Neural progenitor cell (in vitro differentiated cells): ENCODE measurements around the gene POLDIP3. TPM values are rescaled to one million over a fixed set of nuclear protein-coding genes. Genes with fewer than 3 reads are reported as not detected.
"Not testable (repeated sequence)": the region's sequence is repeated elsewhere in the genome, so short reads cannot be mapped to it uniquely, and the experiment has no call there.

Source experiments
- DNase-seq: peaks from one replicate; pipeline ENCODE4 v3.0.0-alpha.2; 2016; ENCODE audit warnings: low spot score
- H2AFZ ChIP-seq: fragments of 200-600 bp; sonication (generic); replicated peaks from 2 replicates; pipeline ENCODE4 v1.6.1; 2016; ENCODE audit warnings: antibody characterized with exemption
- H3F3A ChIP-seq: fragments of 200-600 bp; sonication (generic); 2 replicates; pipeline ENCODE4 v1.6.1; 2016; ENCODE audit warnings: antibody characterized with exemption, low read depth
- H3K27ac ChIP-seq: fragments of 200-600 bp; sonication (generic); 2 replicates; pipeline ENCODE4 v1.5.1; 2016; ENCODE audit warnings: mild to moderate bottlenecking
- H3K27me3 ChIP-seq: fragments of 200-600 bp; sonication (generic); 2 replicates; pipeline ENCODE4 v1.6.1; 2016; ENCODE audit warnings: mild to moderate bottlenecking, moderate library complexity
- H3K36me3 ChIP-seq: fragments of 200-600 bp; sonication (generic); 2 replicates; pipeline ENCODE4 v1.5.1; 2016
- H3K4me1 ChIP-seq: fragments of 200-600 bp; sonication (generic); 2 replicates; pipeline ENCODE4 v1.6.1; 2016; ENCODE audit warnings: mixed run types
- H3K4me2 ChIP-seq: fragments of 200-600 bp; sonication (generic); 2 replicates; pipeline ENCODE4 v1.6.1; 2016
- H3K4me3 ChIP-seq: fragments of 200-600 bp; sonication (generic); 2 replicates; pipeline ENCODE4 v1.5.1; 2016
- H3K79me2 ChIP-seq: fragments of 200-600 bp; sonication (generic); 2 replicates; pipeline ENCODE4 v1.6.1; 2016; ENCODE audit warnings: low read depth
- H3K9ac ChIP-seq: fragments of 200-600 bp; sonication (generic); 2 replicates; pipeline ENCODE4 v1.6.1; 2016
- H3K9me3 ChIP-seq: fragments of 200-600 bp; sonication (generic); 2 replicates; pipeline ENCODE4 v1.5.1; 2016; ENCODE audit warnings: low read depth
- H4K20me1 ChIP-seq: fragments of 200-600 bp; sonication (generic); 2 replicates; pipeline ENCODE4 v1.6.1; 2016; ENCODE audit warnings: low read depth
- H3K27ac Mint-ChIP-seq: 3 replicates; pipeline ENCODE4 v1.8.0; 2021; ENCODE audit warnings: mixed read lengths
- H3K27me3 Mint-ChIP-seq: 2 replicates; pipeline ENCODE4 v1.8.0; 2022; ENCODE audit warnings: low read depth, mild to moderate bottlenecking, inconsistent platforms, moderate library complexity, mixed read lengths; ENCODE audit not compliant: insufficient read depth
- H3K36me3 Mint-ChIP-seq: 3 replicates; pipeline ENCODE4 v1.8.0; 2021; ENCODE audit warnings: mixed read lengths
- H3K4me1 Mint-ChIP-seq: 3 replicates; pipeline ENCODE4 v1.8.0; 2021; ENCODE audit warnings: mixed read lengths
- H3K4me3 Mint-ChIP-seq: 3 replicates; pipeline ENCODE4 v1.8.0; 2021; ENCODE audit warnings: mild to moderate bottlenecking, moderate library complexity, mixed read lengths
- H3K9me3 Mint-ChIP-seq: 3 replicates; pipeline ENCODE4 v1.8.0; 2020; ENCODE audit warnings: mixed read lengths
- EZH2 ChIP-seq: fragments of 200-600 bp; sonication (generic); IDR thresholded peaks from 2 replicates; pipeline ENCODE4 v1.6.1; 2017; ENCODE audit warnings: antibody characterized with exemption, mild to moderate bottlenecking, moderate library complexity
- EZH2phosphoT487 ChIP-seq: fragments of 200-600 bp; sonication (generic); IDR thresholded peaks from 2 replicates; pipeline ENCODE4 v1.6.1; 2017; ENCODE audit warnings: antibody characterized with exemption
- total RNA-seq: library from RNA; depleted of rRNA; stranded (reverse); fragments of >200 nt; gene quantifications from 2 replicates; pipeline ENCODE4 v1.2.3, GENCODE V29; 2015; ENCODE audit warnings: low replicate concordance
- TF ChIP-seq, protein P1 (sequence below): fragments of 200-600 bp; sonication (generic); IDR thresholded peaks from 2 replicates; pipeline ENCODE4 v1.5.1; 2017; ENCODE audit warnings: antibody characterized with exemption, mild to moderate bottlenecking

POLDIP3 gene
- total RNA-seq, 1 donor from 2014 or later = 37.8 TPM

DNA sequence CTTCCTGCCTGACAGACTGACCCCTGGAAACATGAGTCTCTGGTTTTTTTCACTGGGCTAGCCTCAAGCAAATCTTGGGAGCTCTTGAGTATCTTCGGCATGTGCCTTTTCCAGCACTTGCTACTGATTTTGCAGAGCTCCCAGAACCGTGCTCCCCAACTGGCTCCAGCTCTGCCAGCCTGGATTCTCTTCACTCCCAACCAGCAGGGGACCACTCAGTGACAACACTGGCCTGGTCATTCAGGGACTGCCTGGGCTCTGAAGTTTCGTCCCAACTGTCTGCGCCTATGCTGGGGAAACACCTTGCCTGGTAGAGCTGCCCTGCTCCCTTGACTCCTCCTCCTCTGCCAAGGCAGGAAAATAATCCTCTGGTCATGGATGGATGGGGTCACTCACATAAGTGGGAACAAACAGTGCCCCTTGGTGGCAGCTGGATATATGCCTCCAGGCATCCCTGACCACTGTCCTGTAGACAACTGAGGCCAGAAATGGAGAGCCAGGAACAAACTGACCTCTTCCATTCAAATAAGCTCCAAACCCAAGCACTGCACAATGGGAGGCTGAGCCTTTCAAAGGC, 30.2 kb downstream of the POLDIP3 start:
- H2AFZ ChIP-seq = no peak overlapping the region
- Mint-ChIP-seq H3K9me3 (no peaks in the 10 kb centered on the region), H3K27me3 (peaks cover 12% of the 10 kb centered on the region), H3K4me1 (peaks cover 15% of the 10 kb centered on the region), H3K36me3 (peaks cover 26% of the 10 kb centered on the region), H3K4me3 (no peak overlapping the region), H3K27ac (no peak overlapping the region)
- H3K79me2 ChIP-seq = peaks cover 19% of the 10 kb centered on the region
- TF ChIP-seq EZH2 (no peak), EZH2phosphoT487 (no peak)
- H3K27me3 ChIP-seq = no peaks in the 10 kb centered on the region
- no peak overlapping the region for H3K4me3 ChIP-seq
- no peak for DNase-seq
- no peak overlapping the region for H3K4me2 ChIP-seq
- H3K9me3 ChIP-seq = no peaks in the 10 kb centered on the region
- no peak overlapping the region for H3K9ac ChIP-seq
- no peaks in the 10 kb centered on the region for H3K4me1 ChIP-seq
- peaks cover 7% of the 10 kb centered on the region for H4K20me1 ChIP-seq
- no peak overlapping the region for H3K27ac ChIP-seq
- H3F3A ChIP-seq = peaks cover 14% of the 10 kb centered on the region
- no peaks in the 10 kb centered on the region for H3K36me3 ChIP-seq

GRCh38 chr22:42582987-42583386, 31.7 kb downstream of the POLDIP3 start:
- H3K4me1 ChIP-seq = no peaks in the 10 kb centered on the region
- no peaks in the 10 kb centered on the region for H3K36me3 ChIP-seq
- Mint-ChIP-seq H3K4me3 (peak overlapping the region; percentile 92), H3K4me1 (peaks cover 15% of the 10 kb centered on the region), H3K27ac (no peak overlapping the region), H3K36me3 (peaks cover 25% of the 10 kb centered on the region), H3K27me3 (peaks cover 13% of the 10 kb centered on the region), H3K9me3 (no peaks in the 10 kb centered on the region)
- H3K79me2 ChIP-seq = peaks cover 19% of the 10 kb centered on the region
- no peaks in the 10 kb centered on the region for H3K9me3 ChIP-seq
- H3K4me2 ChIP-seq = no peak overlapping the region
- no peak overlapping the region for H3K9ac ChIP-seq
- peaks cover 14% of the 10 kb centered on the region for H3F3A ChIP-seq
- H3K27me3 ChIP-seq = no peaks in the 10 kb centered on the region
- TF ChIP-seq EZH2phosphoT487 = no peak
- no peak for TF ChIP-seq EZH2
- TF ChIP-seq, protein P1, sequence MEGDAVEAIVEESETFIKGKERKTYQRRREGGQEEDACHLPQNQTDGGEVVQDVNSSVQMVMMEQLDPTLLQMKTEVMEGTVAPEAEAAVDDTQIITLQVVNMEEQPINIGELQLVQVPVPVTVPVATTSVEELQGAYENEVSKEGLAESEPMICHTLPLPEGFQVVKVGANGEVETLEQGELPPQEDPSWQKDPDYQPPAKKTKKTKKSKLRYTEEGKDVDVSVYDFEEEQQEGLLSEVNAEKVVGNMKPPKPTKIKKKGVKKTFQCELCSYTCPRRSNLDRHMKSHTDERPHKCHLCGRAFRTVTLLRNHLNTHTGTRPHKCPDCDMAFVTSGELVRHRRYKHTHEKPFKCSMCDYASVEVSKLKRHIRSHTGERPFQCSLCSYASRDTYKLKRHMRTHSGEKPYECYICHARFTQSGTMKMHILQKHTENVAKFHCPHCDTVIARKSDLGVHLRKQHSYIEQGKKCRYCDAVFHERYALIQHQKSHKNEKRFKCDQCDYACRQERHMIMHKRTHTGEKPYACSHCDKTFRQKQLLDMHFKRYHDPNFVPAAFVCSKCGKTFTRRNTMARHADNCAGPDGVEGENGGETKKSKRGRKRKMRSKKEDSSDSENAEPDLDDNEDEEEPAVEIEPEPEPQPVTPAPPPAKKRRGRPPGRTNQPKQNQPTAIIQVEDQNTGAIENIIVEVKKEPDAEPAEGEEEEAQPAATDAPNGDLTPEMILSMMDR = no peak
- H2AFZ ChIP-seq = no peak overlapping the region
- peaks cover 7% of the 10 kb centered on the region for H4K20me1 ChIP-seq
- no peak for DNase-seq
- H3K4me3 ChIP-seq = no peak overlapping the region
- H3K27ac ChIP-seq = peak overlapping the region; percentile 5

- H2AFZ ChIP-seq = peak overlapping the region; percentile 84
- peaks cover 19% of the 10 kb centered on the region for H3K79me2 ChIP-seq
- H3K9me3 Mint-ChIP-seq = no peaks in the 10 kb centered on the region
- H3K4me3 Mint-ChIP-seq = peak overlapping the region; percentile 97
- H3K4me1 ChIP-seq = no peaks in the 10 kb centered on the region
- peaks cover 14% of the 10 kb centered on the region for H3F3A ChIP-seq
- peak; percentile 87 for DNase-seq
- no peaks in the 10 kb centered on the region for H3K9me3 ChIP-seq
- peak overlapping the region; percentile 76 for H3K4me3 ChIP-seq
- H3K36me3 Mint-ChIP-seq = peaks cover 19% of the 10 kb centered on the region
- peaks cover 15% of the 10 kb centered on the region for H3K4me1 Mint-ChIP-seq
- no peak for TF ChIP-seq EZH2
- no peak for TF ChIP-seq EZH2phosphoT487
- TF ChIP-seq, protein P1 = no peak
- no peak overlapping the region for H3K27ac ChIP-seq
- H3K4me2 ChIP-seq = peak overlapping the region; percentile 72
- no peaks in the 10 kb centered on the region for H3K27me3 ChIP-seq
- H3K36me3 ChIP-seq = no peaks in the 10 kb centered on the region
- H3K27me3 Mint-ChIP-seq = peaks cover 13% of the 10 kb centered on the region
- peaks cover 7% of the 10 kb centered on the region for H4K20me1 ChIP-seq
- H3K9ac ChIP-seq = peak overlapping the region; percentile 69
- H3K27ac Mint-ChIP-seq = peak overlapping the region; percentile 43
Observed at GRCh38 chr22:42581762-42582716, 32.6 kb downstream of the POLDIP3 start.

DNA sequence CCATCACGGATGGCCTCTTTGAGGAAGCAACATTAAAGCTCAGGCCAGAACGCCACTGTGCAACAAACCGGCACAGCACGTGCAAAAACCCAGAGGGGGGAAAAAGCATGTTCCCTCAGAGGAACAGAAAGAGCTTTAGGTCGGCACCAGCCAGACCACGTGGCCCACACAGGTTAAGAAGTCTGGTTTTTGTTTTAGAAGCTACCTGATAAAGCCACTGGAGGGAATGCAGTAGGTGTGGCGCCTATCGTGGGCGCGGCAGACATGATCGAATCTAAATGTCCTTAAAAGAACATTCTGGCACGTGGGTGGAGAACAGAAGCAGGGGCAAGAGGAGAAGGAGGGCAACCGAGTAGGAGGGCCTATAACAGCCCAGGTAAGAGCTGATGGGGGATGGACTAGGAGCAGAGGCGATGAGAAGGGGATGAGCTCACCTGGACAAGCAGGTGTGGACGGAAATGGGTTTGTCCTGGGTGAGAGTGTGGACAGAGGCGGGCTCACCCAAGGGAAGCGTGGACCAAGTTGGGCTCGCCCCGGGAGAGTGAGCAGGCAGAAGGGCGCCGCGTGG, 33.4 kb downstream of the POLDIP3 start:
- peaks cover 19% of the 10 kb centered on the region for H3K79me2 ChIP-seq
- not testable (repeated sequence) for H3K9me3 ChIP-seq, H3K27ac ChIP-seq, H4K20me1 ChIP-seq, H3K9me3 Mint-ChIP-seq, H3K27ac Mint-ChIP-seq, H3K36me3 ChIP-seq, DNase-seq, H3K4me1 ChIP-seq, H3K27me3 ChIP-seq
- peak overlapping the region; percentile 84 for H2AFZ ChIP-seq
- Mint-ChIP-seq H3K4me3 (peak overlapping the region; percentile 97), H3K36me3 (peaks cover 16% of the 10 kb centered on the region), H3K27me3 (peaks cover 13% of the 10 kb centered on the region), H3K4me1 (peaks cover 15% of the 10 kb centered on the region)
- peak overlapping the region; percentile 76 for H3K4me3 ChIP-seq
- H3K4me2 ChIP-seq = peak overlapping the region; percentile 94
- peak overlapping the region; percentile 69 for H3K9ac ChIP-seq
- peaks cover 14% of the 10 kb centered on the region for H3F3A ChIP-seq

GRCh38 chr22:42580040-42580439, 34.6 kb downstream of the POLDIP3 start:
- not testable (repeated sequence) for H3K27me3 ChIP-seq, H3K27ac Mint-ChIP-seq, H3K9me3 Mint-ChIP-seq, H3K27ac ChIP-seq, H4K20me1 ChIP-seq, H2AFZ ChIP-seq, H3K9ac ChIP-seq, H3K9me3 ChIP-seq, H3K4me2 ChIP-seq, H3K4me1 ChIP-seq, H3K36me3 ChIP-seq, H3K4me3 ChIP-seq, DNase-seq
- peak overlapping the region; percentile 77 for H3K4me3 Mint-ChIP-seq
- Histone ChIP-seq H3F3A (peaks cover 14% of the 10 kb centered on the region), H3K79me2 (peaks cover 19% of the 10 kb centered on the region)
- peaks cover 11% of the 10 kb centered on the region for H3K27me3 Mint-ChIP-seq
- peaks cover 10% of the 10 kb centered on the region for H3K36me3 Mint-ChIP-seq
- H3K4me1 Mint-ChIP-seq = peaks cover 15% of the 10 kb centered on the region
